ENCODE data around the gene ZC3H13. TPM values are rescaled to one million over a fixed set of nuclear protein-coding genes. Genes with fewer than 3 reads are reported as not detected.

The ZC3H13 gene
- total RNA-seq, 1 experiment from 2014 or later, result 61.9 TPM

GRCh38 chr13:45994752-45995151 lies 57.8 kb downstream of the ZC3H13 start:
- Mint-ChIP-seq H3K9me3 (no peaks in the 10 kb centered on the region), H3K27ac (peak overlapping the region in 1 of 3 experiments; percentile 49; a peak in 1 of 7 replicates), H3K27me3 (ENCODE audit: low read depth) (no peaks in the 10 kb centered on the region), H3K36me3 (ENCODE audit: insufficient read depth in 1 of 3, low read depth in 3 of 3) (peaks cover under 1 to 18% (median 11%) of the 10 kb centered on the region in 3 experiments; a peak in 5 of 7 replicates), H3K4me3 (no peak overlapping the region), H3K4me1 (no peaks in the 10 kb centered on the region)
- H4K8ac ChIP-seq (replicated peaks; ENCODE audit: insufficient read length, low read depth, low read length), result no peak overlapping the region
- H3K4me1 ChIP-seq (ENCODE audit: insufficient read depth, low read length), result no peaks in the 10 kb centered on the region
- H3T11ph ChIP-seq (ENCODE audit: low read length), result no peak overlapping the region
- H4K5ac ChIP-seq (ENCODE audit: insufficient read length, low read depth, low read length), result no peak overlapping the region
- H3K27ac ChIP-seq (ENCODE audit: insufficient read length, low read depth, low read length), result no peak overlapping the region
- H3K27me3 ChIP-seq (ENCODE audit: insufficient read depth, low read length), result no peaks in the 10 kb centered on the region
- no peak overlapping the region for H2AFZ ChIP-seq (ENCODE audit: low read length)
- no peaks in the 10 kb centered on the region for H3K79me1 ChIP-seq (ENCODE audit: insufficient read depth, low read depth, low read length, poor library complexity, severe bottlenecking)
- TF ChIP-seq, protein P1, sequence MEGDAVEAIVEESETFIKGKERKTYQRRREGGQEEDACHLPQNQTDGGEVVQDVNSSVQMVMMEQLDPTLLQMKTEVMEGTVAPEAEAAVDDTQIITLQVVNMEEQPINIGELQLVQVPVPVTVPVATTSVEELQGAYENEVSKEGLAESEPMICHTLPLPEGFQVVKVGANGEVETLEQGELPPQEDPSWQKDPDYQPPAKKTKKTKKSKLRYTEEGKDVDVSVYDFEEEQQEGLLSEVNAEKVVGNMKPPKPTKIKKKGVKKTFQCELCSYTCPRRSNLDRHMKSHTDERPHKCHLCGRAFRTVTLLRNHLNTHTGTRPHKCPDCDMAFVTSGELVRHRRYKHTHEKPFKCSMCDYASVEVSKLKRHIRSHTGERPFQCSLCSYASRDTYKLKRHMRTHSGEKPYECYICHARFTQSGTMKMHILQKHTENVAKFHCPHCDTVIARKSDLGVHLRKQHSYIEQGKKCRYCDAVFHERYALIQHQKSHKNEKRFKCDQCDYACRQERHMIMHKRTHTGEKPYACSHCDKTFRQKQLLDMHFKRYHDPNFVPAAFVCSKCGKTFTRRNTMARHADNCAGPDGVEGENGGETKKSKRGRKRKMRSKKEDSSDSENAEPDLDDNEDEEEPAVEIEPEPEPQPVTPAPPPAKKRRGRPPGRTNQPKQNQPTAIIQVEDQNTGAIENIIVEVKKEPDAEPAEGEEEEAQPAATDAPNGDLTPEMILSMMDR (conservative IDR thresholded peaks at IDR 0.05), result no peak
- no peak overlapping the region for H2BK5ac ChIP-seq (ENCODE audit: insufficient read length, low read length)
- H2AK5ac ChIP-seq (ENCODE audit: insufficient read length, low read length), result no peak overlapping the region
- H3K79me2 ChIP-seq (ENCODE audit: insufficient read depth, low read length), result no peaks in the 10 kb centered on the region
- no peak overlapping the region for H3K14ac ChIP-seq (ENCODE audit: insufficient read depth, low read length)
- H3K23ac ChIP-seq (ENCODE audit: insufficient read length, low read depth, low read length), result no peak overlapping the region
- H3K4ac ChIP-seq (ENCODE audit: low read depth, low read length), result no peak overlapping the region
- H3K56ac ChIP-seq (ENCODE audit: insufficient read length, low read depth, low read length), result no peak overlapping the region
- H2BK120ac ChIP-seq (ENCODE audit: low read depth, low read length, poor library complexity, severe bottlenecking), result no peak overlapping the region
- DNase-seq, result no peak
- H3K23me2 ChIP-seq (ENCODE audit: insufficient read length, low read depth, low read length, poor library complexity, severe bottlenecking), result no peaks in the 10 kb centered on the region
- no peak overlapping the region for H4K91ac ChIP-seq (ENCODE audit: insufficient read length, low read depth, low read length)
- no peak overlapping the region for H3K18ac ChIP-seq (ENCODE audit: insufficient read length, low read depth, low read length)
- no peaks in the 10 kb centered on the region for H3K9me3 ChIP-seq (ENCODE audit: control insufficient read depth, low read depth, low read length)
- H4K20me1 ChIP-seq (ENCODE audit: control insufficient read depth, insufficient read depth, insufficient read length), result no peaks in the 10 kb centered on the region
- H3K4me2 ChIP-seq (ENCODE audit: insufficient read depth, insufficient read length, low read length), result no peak overlapping the region
- no peak overlapping the region for H3K9ac ChIP-seq (ENCODE audit: extremely low read depth, insufficient read length, low read length)
- H2BK12ac ChIP-seq (ENCODE audit: insufficient read length, low read depth, low read length), result no peak overlapping the region
- no peak overlapping the region for H2BK15ac ChIP-seq (ENCODE audit: low read depth, low read length)
- no CpG with 5 or more reads among the region's 2 CpGs for WGBS (ENCODE audit: extremely low coverage, insufficient read length, low lambda C conversion rate)
- H2BK20ac ChIP-seq (ENCODE audit: low read depth, low read length, poor library complexity, severe bottlenecking), result no peak overlapping the region

Data from H9 (cell line).